ENCODE measurements around the gene YPEL4.
"Not testable (repeated sequence)": the region's sequence is repeated elsewhere in the genome, so short reads cannot be mapped to it uniquely, and the experiment has no call there.

YPEL4 gene, protein sequence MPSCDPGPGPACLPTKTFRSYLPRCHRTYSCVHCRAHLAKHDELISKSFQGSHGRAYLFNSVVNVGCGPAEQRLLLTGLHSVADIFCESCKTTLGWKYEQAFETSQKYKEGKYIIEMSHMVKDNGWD

DNA sequence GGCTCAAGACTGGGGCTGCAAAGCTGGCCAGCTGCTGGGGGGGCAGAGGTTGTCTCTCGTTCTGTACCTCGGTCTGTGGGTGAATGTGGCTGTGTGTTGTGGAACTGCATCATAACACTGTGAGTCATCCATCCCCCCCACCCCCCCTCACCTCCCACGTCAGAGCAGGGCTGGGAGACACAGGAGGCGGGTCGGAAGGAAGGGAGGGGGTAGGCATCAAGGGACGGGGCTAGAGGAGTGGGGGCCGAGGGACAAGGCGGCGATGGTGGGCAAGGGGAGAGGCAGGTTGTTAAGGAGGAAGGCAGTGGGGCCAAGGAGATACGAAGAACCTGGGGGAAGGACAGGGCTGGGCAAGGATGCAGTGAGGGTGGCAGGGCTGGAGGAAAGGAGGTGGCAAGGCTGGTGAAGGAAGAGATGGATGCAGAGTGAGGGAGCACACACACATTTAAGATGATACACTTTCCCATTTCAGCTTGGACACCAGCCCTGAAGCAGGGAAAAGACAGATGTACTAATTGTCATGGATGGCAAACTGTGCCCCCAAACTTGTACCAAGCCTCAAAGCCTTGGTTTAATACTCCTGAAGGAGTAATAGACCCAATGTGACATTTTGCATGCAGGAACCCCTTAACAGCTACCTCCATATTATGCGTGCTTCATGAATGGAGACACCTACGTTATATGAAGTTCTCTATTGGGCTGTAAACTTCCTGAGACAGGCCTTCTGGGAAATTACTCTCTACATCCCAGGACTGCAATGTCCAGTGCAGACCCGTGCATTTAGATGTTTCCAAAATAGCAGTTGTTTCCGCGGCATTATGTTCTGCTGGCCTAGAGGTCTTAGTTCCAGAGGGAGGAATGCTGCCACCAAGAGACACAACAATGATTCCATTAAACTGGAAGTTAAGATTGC, at the start of gene YPEL4:
YPEL4 (minus strand) TSS at position 87 of the 913 bp plus-strand sequence. CDS start 2,805 bp downstream, outside the sequence.
- no peak for DNase-seq (ENCODE audit: low read depth)
- TF ChIP-seq, protein P1, sequence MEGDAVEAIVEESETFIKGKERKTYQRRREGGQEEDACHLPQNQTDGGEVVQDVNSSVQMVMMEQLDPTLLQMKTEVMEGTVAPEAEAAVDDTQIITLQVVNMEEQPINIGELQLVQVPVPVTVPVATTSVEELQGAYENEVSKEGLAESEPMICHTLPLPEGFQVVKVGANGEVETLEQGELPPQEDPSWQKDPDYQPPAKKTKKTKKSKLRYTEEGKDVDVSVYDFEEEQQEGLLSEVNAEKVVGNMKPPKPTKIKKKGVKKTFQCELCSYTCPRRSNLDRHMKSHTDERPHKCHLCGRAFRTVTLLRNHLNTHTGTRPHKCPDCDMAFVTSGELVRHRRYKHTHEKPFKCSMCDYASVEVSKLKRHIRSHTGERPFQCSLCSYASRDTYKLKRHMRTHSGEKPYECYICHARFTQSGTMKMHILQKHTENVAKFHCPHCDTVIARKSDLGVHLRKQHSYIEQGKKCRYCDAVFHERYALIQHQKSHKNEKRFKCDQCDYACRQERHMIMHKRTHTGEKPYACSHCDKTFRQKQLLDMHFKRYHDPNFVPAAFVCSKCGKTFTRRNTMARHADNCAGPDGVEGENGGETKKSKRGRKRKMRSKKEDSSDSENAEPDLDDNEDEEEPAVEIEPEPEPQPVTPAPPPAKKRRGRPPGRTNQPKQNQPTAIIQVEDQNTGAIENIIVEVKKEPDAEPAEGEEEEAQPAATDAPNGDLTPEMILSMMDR (IDR thresholded peaks at IDR 0.05; ENCODE audit: insufficient read depth, low read depth, low read length, missing control alignments): no peak
- H3K4me3 ChIP-seq (ENCODE audit: low read depth, low read length): no peak within 1 kb of the TSS

DNA sequence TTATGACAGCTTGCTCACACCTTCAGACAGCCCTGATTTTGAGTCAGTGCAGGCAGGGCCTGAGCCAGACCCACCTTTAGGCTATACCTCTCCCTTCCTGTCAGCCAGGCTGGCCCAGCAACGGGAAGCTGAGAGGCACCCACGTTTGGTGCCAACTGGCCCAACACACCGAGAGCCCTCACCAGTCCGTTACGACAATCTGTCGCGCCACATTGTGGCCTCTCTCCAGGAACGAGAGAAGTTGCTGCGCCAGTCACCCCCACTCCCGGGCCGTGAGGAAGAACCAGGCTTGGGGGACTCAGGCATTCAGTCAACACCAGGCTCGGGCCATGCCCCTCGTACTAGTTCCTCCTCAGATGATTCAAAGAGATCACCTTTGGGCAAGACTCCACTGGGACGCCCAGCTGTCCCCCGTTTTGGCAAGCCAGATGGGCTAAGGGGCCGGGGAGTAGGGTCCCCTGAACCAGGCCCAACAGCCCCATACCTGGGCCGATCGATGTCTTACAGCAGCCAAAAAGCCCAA, 49.2 kb upstream of the YPEL4 start:
- TF ChIP-seq, protein P1 (IDR thresholded peaks at IDR 0.05; ENCODE audit: insufficient read depth, low read depth, low read length, missing control alignments): no peak
- H3K4me3 ChIP-seq (ENCODE audit: low read depth, low read length): no peak overlapping the region
- DNase-seq (ENCODE audit: low read depth): no peak

DNA sequence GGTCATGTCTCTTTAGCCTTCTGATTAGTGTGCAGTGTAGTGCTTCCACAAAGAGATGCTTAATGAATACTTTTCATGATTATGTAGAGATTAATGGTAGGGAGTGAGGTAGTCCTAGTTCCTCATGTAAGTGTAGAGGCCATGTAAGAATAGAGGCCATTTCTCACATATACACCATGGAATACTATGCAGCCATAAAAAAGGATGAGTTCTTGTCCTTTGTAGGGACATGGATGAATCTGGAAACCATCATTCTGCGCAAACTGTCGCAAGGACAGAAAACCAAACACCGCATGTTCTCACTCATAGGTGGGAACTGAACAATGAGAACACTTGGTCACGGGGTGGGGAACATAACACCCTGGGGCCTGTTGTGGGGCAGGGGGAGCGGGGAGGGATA, 40.8 kb upstream of the YPEL4 start:
- not testable (repeated sequence) for H3K4me3 ChIP-seq (ENCODE audit: low read depth, low read length); DNase-seq (ENCODE audit: low read depth)

DNA sequence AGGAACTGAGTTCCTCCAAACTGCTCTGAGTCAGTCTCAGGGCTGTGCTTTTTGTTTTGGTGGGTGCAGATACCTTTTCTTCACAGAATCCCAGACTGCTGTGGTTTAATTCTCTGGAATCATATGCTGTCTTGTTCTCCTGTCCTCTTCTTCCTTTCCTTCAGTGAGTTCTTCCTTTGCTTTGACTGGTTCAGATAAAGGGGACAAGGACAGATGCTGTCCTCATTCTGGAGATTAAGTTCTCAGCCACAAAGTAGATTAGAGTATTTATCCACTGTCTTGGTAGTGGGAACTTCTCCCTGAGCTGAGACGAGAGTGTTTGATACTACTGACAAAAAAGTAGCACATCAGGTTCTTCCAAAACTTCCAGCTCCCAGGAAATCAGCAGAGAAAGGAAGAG, 31.5 kb upstream of the YPEL4 start:
- no peak for DNase-seq (ENCODE audit: low read depth)
- TF ChIP-seq, protein P1 (IDR thresholded peaks at IDR 0.05; ENCODE audit: insufficient read depth, low read depth, low read length, missing control alignments): no peak
- no peak overlapping the region for H3K4me3 ChIP-seq (ENCODE audit: low read depth, low read length)

DNA sequence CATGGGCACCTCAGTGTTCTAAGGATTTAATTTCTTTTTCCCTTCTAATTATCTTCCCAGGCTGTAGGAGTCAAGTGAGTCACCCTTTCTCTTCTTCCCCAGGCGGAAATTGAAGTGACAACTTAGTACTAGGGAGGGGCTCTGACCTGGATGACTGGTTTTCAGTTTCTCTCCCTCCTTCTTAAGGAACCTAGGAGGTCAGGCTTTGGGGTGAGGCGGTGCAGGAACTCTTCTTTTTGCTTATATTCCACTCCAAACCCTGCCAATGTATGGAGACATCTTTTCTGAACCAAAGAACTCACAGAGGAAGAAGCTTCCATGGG, 30.8 kb upstream of the YPEL4 start:
- no peak for DNase-seq (ENCODE audit: low read depth)
- TF ChIP-seq, protein P1 (IDR thresholded peaks at IDR 0.05; ENCODE audit: insufficient read depth, low read depth, low read length, missing control alignments): no peak
- no peak overlapping the region for H3K4me3 ChIP-seq (ENCODE audit: low read depth, low read length)

DNA sequence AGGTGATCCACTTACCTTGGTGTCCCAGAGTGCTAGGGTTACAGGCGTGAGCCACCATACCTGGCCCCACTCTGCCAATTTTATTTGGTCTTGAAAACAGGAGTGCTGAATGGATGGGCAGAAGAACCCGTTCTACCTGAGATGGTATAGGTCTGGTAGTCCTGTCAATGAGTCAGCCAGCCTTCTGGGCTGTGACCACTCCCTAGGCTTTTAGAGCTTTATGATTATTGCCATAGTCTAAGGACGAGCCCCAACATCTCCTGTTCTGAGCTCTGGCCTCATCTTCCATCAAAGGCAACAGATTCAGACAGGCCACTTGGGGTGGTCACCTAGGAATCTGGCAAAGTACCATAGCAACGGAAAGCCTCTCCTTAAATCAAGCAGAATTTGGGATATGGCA, 29.7 kb upstream of the YPEL4 start:
- no peak overlapping the region for H3K4me3 ChIP-seq (ENCODE audit: low read depth, low read length)
- DNase-seq (ENCODE audit: low read depth): no peak
- TF ChIP-seq, protein P1 (IDR thresholded peaks at IDR 0.05; ENCODE audit: insufficient read depth, low read depth, low read length, missing control alignments): no peak

DNA sequence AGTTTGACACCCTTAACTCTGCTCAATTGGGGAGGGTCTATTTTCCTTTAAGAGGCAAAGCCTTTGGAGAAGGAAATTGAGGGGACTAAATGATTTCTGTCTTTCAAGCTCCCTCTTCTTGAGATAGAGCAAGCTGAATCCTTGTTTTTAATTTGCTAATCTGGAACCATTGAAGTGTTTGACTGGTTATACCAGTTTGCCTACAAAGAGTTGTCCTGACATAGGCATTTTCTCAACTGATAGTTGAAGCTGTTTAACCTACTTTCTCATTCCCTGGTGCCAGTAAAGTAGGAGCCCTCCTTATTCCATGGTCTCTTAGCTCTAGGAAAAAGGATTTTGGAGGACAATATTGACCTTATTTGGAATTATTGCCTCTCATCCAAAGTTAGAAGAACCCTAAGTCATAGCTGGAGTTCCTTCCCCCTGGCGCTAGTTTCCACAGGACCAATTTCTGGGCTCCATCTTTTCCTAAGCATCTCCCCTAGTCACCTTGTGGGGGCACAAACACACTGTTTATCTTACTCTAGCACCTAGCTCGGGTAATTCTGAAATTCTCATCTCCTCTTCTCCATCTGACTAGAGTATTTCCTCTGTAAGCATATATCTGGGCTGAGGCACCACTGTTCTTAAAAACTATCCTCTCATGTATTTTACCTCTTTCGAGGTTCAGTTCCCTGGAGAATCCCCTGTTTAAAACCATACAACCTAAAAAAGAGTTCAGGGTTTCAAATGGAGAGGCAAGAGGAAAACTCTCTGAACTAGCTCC, 25.6 kb upstream of the YPEL4 start:
- H3K4me3 ChIP-seq (ENCODE audit: low read depth, low read length): no peak overlapping the region
- TF ChIP-seq, protein P1 (IDR thresholded peaks at IDR 0.05; ENCODE audit: insufficient read depth, low read depth, low read length, missing control alignments): no peak
- DNase-seq (ENCODE audit: low read depth): no peak

Data from GM12865 (cell line).